ENCODE data around the gene SAPCD1. TPM values are rescaled to one million over a fixed set of nuclear protein-coding genes. Genes with fewer than 3 reads are reported as not detected.

SAPCD1 gene
- total RNA-seq, 1 experiment from 2014 or later: 3.2 TPM

DNA sequence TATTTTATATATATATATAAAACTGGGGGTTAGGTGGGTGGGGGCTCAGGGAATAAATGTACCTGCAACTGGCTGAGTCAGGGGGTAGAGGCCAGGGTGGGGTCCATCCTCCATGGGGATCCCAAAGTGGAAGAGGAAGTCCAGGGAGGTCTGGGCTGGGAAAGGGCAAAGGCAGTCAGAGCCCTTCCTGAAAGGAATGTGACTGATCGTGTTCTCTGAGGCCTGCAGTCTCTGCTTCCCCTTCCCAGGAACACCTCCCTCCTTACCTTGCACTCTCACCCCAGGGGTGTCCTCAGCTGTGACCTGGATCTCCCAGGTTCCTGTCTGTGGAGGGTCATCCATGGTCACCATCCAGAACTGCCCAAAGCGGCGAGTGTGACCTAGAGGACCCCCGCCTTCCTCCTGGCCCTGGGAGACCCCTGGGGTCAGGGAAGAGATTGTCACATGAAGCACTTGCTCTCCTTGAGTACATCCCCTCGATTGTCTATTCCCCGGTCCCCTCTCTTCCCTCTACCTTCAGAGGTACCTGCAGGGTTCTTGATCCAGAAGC lies 4.7 kb downstream of the SAPCD1 start:
- no peak overlapping the region for H4K8ac ChIP-seq (replicated peaks; ENCODE audit: insufficient read length, low read depth, low read length)
- peaks cover 25 to 27% of the 10 kb centered on the region in 2 experiments for H3K4me1 Mint-ChIP-seq
- no peak overlapping the region for H2BK15ac ChIP-seq (ENCODE audit: low read depth, low read length)
- no peak overlapping the region for H3T11ph ChIP-seq (ENCODE audit: low read length)
- no peak overlapping the region for H2BK20ac ChIP-seq (ENCODE audit: low read depth, low read length, poor library complexity, severe bottlenecking)
- H3K27me3 ChIP-seq (ENCODE audit: insufficient read depth, low read length): no peaks in the 10 kb centered on the region
- H3K23ac ChIP-seq (ENCODE audit: insufficient read length, low read depth, low read length): no peak overlapping the region
- no peaks in the 10 kb centered on the region for H3K79me2 ChIP-seq (ENCODE audit: insufficient read depth, low read length)
- H4K20me1 ChIP-seq (ENCODE audit: control insufficient read depth, insufficient read depth, insufficient read length): no peaks in the 10 kb centered on the region
- no CpG with 5 or more reads among the region's 6 CpGs for WGBS (ENCODE audit: extremely low coverage, insufficient read length, low lambda C conversion rate)
- H3K9me3 Mint-ChIP-seq: no peaks in the 10 kb centered on the region; a peak in 1 of 5 replicates
- no peak overlapping the region for H2AFZ ChIP-seq (ENCODE audit: low read length)
- H3K23me2 ChIP-seq (ENCODE audit: insufficient read length, low read depth, low read length, poor library complexity, severe bottlenecking): no peaks in the 10 kb centered on the region
- no peak overlapping the region for H2AK5ac ChIP-seq (ENCODE audit: insufficient read length, low read length)
- no peak overlapping the region for H4K5ac ChIP-seq (ENCODE audit: insufficient read length, low read depth, low read length)
- no peaks in the 10 kb centered on the region for H3K9me3 ChIP-seq (ENCODE audit: control insufficient read depth, low read depth, low read length)
- no peak overlapping the region for H3K27ac Mint-ChIP-seq
- H3K4me1 ChIP-seq (ENCODE audit: insufficient read depth, low read length): no peaks in the 10 kb centered on the region
- no peak overlapping the region for H3K18ac ChIP-seq (ENCODE audit: insufficient read length, low read depth, low read length)
- no peak overlapping the region; the same call in 1 of the 2 replicates for H3K14ac ChIP-seq (ENCODE audit: insufficient read depth, low read length)
- H2BK120ac ChIP-seq (ENCODE audit: low read depth, low read length, poor library complexity, severe bottlenecking): no peak overlapping the region
- H3K27me3 Mint-ChIP-seq (ENCODE audit: low read depth): no peaks in the 10 kb centered on the region; the same call in 1 of the 2 replicates
- H3K4me3 Mint-ChIP-seq: no peak overlapping the region
- H3K4ac ChIP-seq (ENCODE audit: low read depth, low read length): no peak overlapping the region
- no peak overlapping the region for H3K9ac ChIP-seq (ENCODE audit: extremely low read depth, insufficient read length, low read length)
- H4K91ac ChIP-seq (ENCODE audit: insufficient read length, low read depth, low read length): no peak overlapping the region
- no peak for DNase-seq
- H3K79me1 ChIP-seq (ENCODE audit: insufficient read depth, low read depth, low read length, poor library complexity, severe bottlenecking): no peaks in the 10 kb centered on the region
- no peak overlapping the region for H3K27ac ChIP-seq (ENCODE audit: insufficient read length, low read depth, low read length)
- no peak overlapping the region for H2BK5ac ChIP-seq (ENCODE audit: insufficient read length, low read length)
- H3K4me2 ChIP-seq (ENCODE audit: insufficient read depth, insufficient read length, low read length): no peak overlapping the region
- H2BK12ac ChIP-seq (ENCODE audit: insufficient read length, low read depth, low read length): no peak overlapping the region
- TF ChIP-seq CTCF (conservative IDR thresholded peaks at IDR 0.05): no peak
- H3K56ac ChIP-seq (ENCODE audit: insufficient read length, low read depth, low read length): no peak overlapping the region
- peaks cover under 1 to 13% (median 7%) of the 10 kb centered on the region in 3 experiments; a peak in 4 of 7 replicates for H3K36me3 Mint-ChIP-seq (ENCODE audit: insufficient read depth in 1 of 3, low read depth in 3 of 3)
